HepG2 (cell line): ENCODE measurements around the gene P2RX3. TPM values are rescaled to one million over a fixed set of nuclear protein-coding genes. Genes with fewer than 3 reads are reported as not detected.
A peak's percentile ranks its signal among the peaks of the same experiment; 100 is the strongest.

ENCODE experiments used
- CEBPG ChIP-seq: IDR thresholded peaks from 2 replicates; pipeline ENCODE4 v1.6.1; 2016
- DMAP1 ChIP-seq: IDR thresholded peaks from 2 replicates; pipeline ENCODE4 v1.6.1; 2016
- DZIP1 ChIP-seq: sonication (generic); formaldehyde crosslinking; IDR thresholded peaks from 2 replicates; pipeline ENCODE4 v1.5.0; 2020; ENCODE audit warnings: mild to moderate bottlenecking, missing genetic modification reagents
- GZF1 ChIP-seq: sonication (generic); formaldehyde crosslinking; IDR thresholded peaks from 2 replicates; pipeline ENCODE4 v1.5.1; 2020; ENCODE audit warnings: mild to moderate bottlenecking, missing genetic modification reagents
- HCFC1 ChIP-seq: fragments of 150-350 bp; IDR thresholded peaks from 2 replicates; pipeline ENCODE4 v1.6.1; 2014; ENCODE audit warnings: low read depth, low read length
- KLF11 ChIP-seq: IDR thresholded peaks from 2 replicates; pipeline ENCODE4 v1.6.1; 2016; ENCODE audit warnings: missing compliant biosample characterization
- MYC ChIP-seq: sonication (generic); formaldehyde crosslinking; IDR thresholded peaks from 2 replicates; pipeline ENCODE4 v1.9.0; 2021; ENCODE audit warnings: missing genetic modification reagents, borderline replicate concordance
- NR2F6 ChIP-seq, 2 experiments: IDR thresholded peaks; 2 replicates each; pipeline ENCODE4 v1.6.1; 2016; ENCODE audit warnings: antibody characterized with exemption in 1 of 2, mild to moderate bottlenecking in 1 of 2
- REXO4 ChIP-seq: sonication (generic); formaldehyde crosslinking; IDR thresholded peaks from 2 replicates; pipeline ENCODE4 v1.8.0; 2022; ENCODE audit warnings: missing genetic modification reagents, mild to moderate bottlenecking, borderline replicate concordance
- RNF2 ChIP-seq: fragments of 450-650 bp; conservative IDR thresholded peaks from 2 replicates; pipeline ENCODE4 v1.6.1; 2016; ENCODE audit warnings: low read depth
- SCMH1 ChIP-seq: sonication (generic); formaldehyde crosslinking; IDR thresholded peaks from 2 replicates; pipeline ENCODE4 v1.9.0; 2021; ENCODE audit warnings: missing genetic modification reagents, mild to moderate bottlenecking, borderline replicate concordance
- TCF12 ChIP-seq, 2 experiments: fragments of 450-650 bp in 1 of 2; sonication (generic) in 1 of 2; formaldehyde crosslinking in 1 of 2; IDR thresholded peaks; 2 replicates each; pipeline versions ENCODE4 v1.6.1 to v1.8.0; 2017 to 2022; ENCODE audit warnings: antibody characterized with exemption in 1 of 2, mild to moderate bottlenecking in 1 of 2, missing genetic modification reagents in 1 of 2, moderate library complexity in 1 of 2
- ZFP62 ChIP-seq: sonication (generic); formaldehyde crosslinking; IDR thresholded peaks from 2 replicates; pipeline ENCODE4 v1.4.0; 2020; ENCODE audit warnings: missing genetic modification reagents
- ZIK1 ChIP-seq: sonication (generic); formaldehyde crosslinking; IDR thresholded peaks from 2 replicates; pipeline ENCODE4 v1.5.0; 2020; ENCODE audit warnings: mild to moderate bottlenecking, low read depth, missing genetic modification reagents, borderline replicate concordance
- ZKSCAN5 ChIP-seq: sonication (generic); formaldehyde crosslinking; IDR thresholded peaks from 2 replicates; pipeline ENCODE4 v1.5.1; 2020; ENCODE audit warnings: mild to moderate bottlenecking, missing genetic modification reagents
- ZNF121 ChIP-seq: sonication (generic); formaldehyde crosslinking; IDR thresholded peaks from 2 replicates; pipeline ENCODE4 v1.5.0; 2020; ENCODE audit warnings: mild to moderate bottlenecking, missing genetic modification reagents
- ZNF235 ChIP-seq: sonication (generic); formaldehyde crosslinking; IDR thresholded peaks from 2 replicates; pipeline ENCODE4 v1.8.1; 2023; ENCODE audit warnings: mild to moderate bottlenecking, missing genetic modification reagents, borderline replicate concordance
- ZNF441 ChIP-seq: sonication (generic); formaldehyde crosslinking; IDR thresholded peaks from 2 replicates; pipeline ENCODE4 v1.7.0; 2021; ENCODE audit warnings: missing genetic modification reagents, borderline replicate concordance
- ZNF619 ChIP-seq: sonication (generic); formaldehyde crosslinking; IDR thresholded peaks from 2 replicates; pipeline ENCODE4 v1.4.0; 2020; ENCODE audit warnings: mild to moderate bottlenecking, missing genetic modification reagents
- ZNF784 ChIP-seq: sonication (generic); formaldehyde crosslinking; IDR thresholded peaks from 2 replicates; pipeline ENCODE4 v1.5.1; 2020; ENCODE audit warnings: missing genetic modification reagents, mild to moderate bottlenecking, borderline replicate concordance
- polyA plus RNA-seq, 8 experiments: library from polyadenylated mRNA; depleted of rRNA in 3 of 8; stranded (reverse) in 7 of 8; unstranded in 1 of 8; fragments of >200 nt; fragmentation: Illumina TruSeq in 4 of 8; extraction: Trizol in 4 of 8; gene quantifications; 2 replicates each; pipeline versions ENCODE4 v1.2.1 to v1.2.3, GENCODE V29; 2011 to 2016; ENCODE audit warnings: low read depth in 4 of 8, missing spikeins in 1 of 8, mixed read lengths in 1 of 8; ENCODE audit not compliant: insufficient read depth in 1 of 8
- total RNA-seq, 5 experiments: library from RNA; depleted of rRNA; stranded (reverse); fragments of >200 nt; fragmentation: Illumina TruSeq; extraction: Trizol; gene quantifications; 2 replicates each; pipeline ENCODE4 v1.2.3, GENCODE V29; 2016; ENCODE audit warnings: low read depth in 1 of 5
- TF ChIP-seq, protein P1 (sequence below): sonication (generic); formaldehyde crosslinking; IDR thresholded peaks from 2 replicates; pipeline ENCODE4 v1.4.0; 2020; ENCODE audit warnings: missing genetic modification reagents, mild to moderate bottlenecking, borderline replicate concordance
- TF ChIP-seq, protein P2 (sequence below): IDR thresholded peaks from 2 replicates; pipeline ENCODE4 v1.6.1; 2018; ENCODE audit warnings: missing genetic modification reagents, mild to moderate bottlenecking, missing compliant biosample characterization

The P2RX3 gene
- total and polyA plus RNA-seq, 2 of the 13 experiments (the other 11 are each of a cell fraction or from before 2014, with no cell fraction given): 0.08 TPM; not detected in 1

- TF ChIP-seq ZNF784 (CRISPR knock-in tag) (no peak), ZNF619 (CRISPR knock-in tag) (no peak), ZNF441 (peak; percentile 43; the same call in 1 of the 2 replicates), CEBPG (CRISPR knock-in tag) (peak; percentile 50), KLF11 (no peak), GZF1 (CRISPR knock-in tag) (no peak), ZNF235 (CRISPR knock-in tag) (no peak), ZKSCAN5 (no peak), HCFC1 (no peak), ZFP62 (no peak), REXO4 (CRISPR knock-in tag) (no peak), NR2F6 (IDR thresholded peaks at IDR 0.05) (no peak), NR2F6 (CRISPR knock-in tag; IDR thresholded peaks at IDR 0.05) (0 out of 2 replicates have a peak, but pooled peaks have one; percentile 10), SCMH1 (CRISPR knock-in tag) (no peak), RNF2 (no peak), DMAP1 (CRISPR knock-in tag) (no peak), TCF12 (IDR thresholded peaks at IDR 0.05) (no peak), TCF12 (CRISPR knock-in tag; IDR thresholded peaks at IDR 0.05) (no peak), DZIP1 (CRISPR knock-in tag) (no peak), MYC (CRISPR knock-in tag) (no peak), ZIK1 (CRISPR knock-in tag) (no peak), ZNF121 (CRISPR knock-in tag) (no peak)
- TF ChIP-seq, protein P1, sequence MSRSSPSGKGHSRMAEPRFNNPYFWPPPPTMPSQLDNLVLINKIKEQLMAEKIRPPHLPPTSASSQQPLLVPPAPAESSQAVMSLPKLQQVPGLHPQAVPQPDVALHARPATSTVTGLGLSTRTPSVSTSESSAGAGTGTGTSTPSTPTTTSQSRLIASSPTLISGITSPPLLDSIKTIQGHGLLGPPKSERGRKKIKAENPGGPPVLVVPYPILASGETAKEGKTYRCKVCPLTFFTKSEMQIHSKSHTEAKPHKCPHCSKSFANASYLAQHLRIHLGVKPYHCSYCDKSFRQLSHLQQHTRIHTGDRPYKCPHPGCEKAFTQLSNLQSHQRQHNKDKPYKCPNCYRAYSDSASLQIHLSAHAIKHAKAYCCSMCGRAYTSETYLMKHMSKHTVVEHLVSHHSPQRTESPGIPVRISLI: no peak
- TF ChIP-seq, protein P2, sequence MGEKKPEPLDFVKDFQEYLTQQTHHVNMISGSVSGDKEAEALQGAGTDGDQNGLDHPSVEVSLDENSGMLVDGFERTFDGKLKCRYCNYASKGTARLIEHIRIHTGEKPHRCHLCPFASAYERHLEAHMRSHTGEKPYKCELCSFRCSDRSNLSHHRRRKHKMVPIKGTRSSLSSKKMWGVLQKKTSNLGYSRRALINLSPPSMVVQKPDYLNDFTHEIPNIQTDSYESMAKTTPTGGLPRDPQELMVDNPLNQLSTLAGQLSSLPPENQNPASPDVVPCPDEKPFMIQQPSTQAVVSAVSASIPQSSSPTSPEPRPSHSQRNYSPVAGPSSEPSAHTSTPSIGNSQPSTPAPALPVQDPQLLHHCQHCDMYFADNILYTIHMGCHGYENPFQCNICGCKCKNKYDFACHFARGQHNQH (CRISPR knock-in tag): no peak
Observed at GRCh38 chr11:57399972-57400578, 61.9 kb downstream of the P2RX3 start (continued).
